GM18951 (cell line): ENCODE data around the gene ZSCAN1.

Experiments
- POLR2A ChIP-seq: IDR thresholded peaks from 4 replicates; pipeline ENCODE4 v1.6.1; 2011; ENCODE audit warnings: mild to moderate bottlenecking; ENCODE audit not compliant: insufficient read length, insufficient read depth; ENCODE audit errors: extremely low read depth
- in situ Hi-C: fragments of 300-500 bp; cut with MboI; formaldehyde crosslinking; loops from one replicate; pipeline ENCODE4 v1.12.0; 2022; ENCODE audit warnings: low sequenced_read_pairs, mixed read lengths, inconsistent platforms; ENCODE audit not compliant: unreplicated experiment

Gene ZSCAN1

DNA sequence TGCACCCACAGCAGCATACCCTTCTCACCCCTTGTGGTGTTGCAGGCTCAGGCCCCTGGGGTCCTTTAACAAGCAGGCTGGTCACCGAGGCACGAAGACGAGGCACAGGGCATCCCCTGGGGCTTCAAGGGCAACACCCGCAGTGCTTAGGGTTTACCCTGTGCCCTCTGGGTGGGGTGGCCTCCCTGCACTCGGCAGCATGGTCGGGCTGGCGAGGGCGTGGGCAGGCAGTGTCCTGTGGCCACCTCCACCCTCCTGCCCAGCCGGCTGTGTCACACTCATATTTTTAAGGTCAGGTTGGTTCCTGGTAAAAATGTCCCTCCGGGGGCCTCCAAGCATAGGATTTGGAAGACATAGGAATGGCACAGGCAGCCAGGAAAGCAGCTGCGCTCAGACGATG lies 13.8 kb downstream of the ZSCAN1 start:
- no peak for TF ChIP-seq POLR2A
- in situ Hi-C loops: no loop called here

- in situ Hi-C loops: no loop called here
- no peak for TF ChIP-seq POLR2A
These were observed 18.4 kb downstream of the ZSCAN1 start for GRCh38 chr19:58052256-58052655.

DNA sequence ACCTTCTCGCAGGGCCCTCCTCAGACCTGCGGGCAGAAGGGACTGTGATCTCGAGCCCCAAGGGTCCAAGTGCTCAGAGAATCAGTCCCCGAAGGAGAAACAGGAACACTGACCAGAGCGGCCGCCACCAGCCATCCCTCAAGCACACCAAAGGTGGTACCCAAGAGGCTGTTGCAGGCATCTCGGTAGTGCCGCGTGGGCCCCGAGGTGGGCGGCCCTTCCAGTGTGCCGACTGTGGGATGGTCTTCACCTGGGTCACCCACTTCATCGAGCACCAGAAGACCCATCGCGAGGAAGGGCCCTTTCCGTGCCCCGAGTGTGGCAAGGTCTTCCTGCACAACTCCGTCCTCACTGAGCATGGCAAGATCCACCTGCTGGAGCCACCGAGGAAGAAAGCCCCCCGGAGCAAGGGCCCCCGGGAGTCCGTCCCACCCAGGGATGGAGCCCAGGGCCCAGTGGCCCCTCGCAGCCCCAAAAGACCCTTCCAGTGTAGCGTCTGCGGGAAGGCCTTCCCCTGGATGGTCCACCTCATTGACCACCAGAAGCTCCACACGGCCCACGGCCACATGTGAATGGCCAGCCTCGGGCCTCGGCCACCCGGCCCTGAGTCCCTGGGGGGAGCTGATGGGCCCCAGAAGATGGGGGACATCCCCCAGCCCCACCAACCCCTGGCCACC lies 19.8 kb downstream of the ZSCAN1 start:
- in situ Hi-C loops: no loop called here
- no peak for TF ChIP-seq POLR2A

DNA sequence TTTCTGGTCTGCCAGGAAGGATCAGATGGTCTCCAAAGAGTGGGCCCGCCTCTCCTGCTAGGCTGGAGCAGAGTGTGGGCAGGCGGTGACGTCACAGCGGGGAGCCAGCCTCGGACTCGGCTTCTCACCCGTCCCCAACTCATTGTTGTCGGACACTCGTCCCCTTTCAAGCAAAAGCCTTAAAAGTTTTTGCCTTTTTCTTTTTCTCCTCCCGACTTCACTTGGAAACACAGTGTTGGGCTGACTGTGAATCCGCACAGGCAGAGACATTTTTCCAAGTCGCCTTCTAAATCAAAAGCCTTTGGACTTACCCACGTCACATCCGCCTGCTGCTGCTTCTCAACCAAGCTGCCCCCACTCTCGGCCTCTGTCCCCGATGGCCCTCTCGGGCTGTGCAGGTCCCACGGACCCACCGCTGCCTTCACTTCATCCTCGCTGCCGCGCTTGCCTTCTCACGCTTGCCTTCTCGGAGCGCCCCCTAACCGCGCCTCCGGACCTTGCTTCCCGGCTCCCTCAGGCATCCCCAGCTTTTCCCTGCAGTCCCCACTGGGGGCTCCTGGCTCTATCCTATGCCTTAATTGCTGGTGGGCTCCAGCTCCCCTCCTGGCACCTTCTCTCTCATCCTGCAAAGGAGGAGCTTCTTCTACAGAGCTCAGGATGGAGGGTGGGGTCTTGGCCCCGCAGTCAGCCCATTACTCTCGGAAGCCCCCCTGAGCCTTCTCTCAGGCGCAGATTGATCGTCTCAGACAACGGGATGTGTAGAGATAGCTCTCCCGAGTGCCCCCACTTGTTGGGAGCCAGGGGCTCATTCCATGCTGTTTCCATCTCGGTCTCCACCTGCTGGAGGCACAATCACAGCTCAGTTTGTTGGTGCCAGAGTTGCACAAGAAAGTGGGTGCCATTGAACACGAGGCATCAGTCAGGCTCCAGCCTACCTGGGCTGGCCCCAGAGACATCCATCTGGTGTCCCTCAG lies 21.4 kb downstream of the ZSCAN1 start:
- TF ChIP-seq POLR2A: no peak
- in situ Hi-C loops: no loop called here

- in situ Hi-C loops: no loop called here
- no peak for TF ChIP-seq POLR2A
These were observed 22.4 kb downstream of the ZSCAN1 start for GRCh38 chr19:58056261-58056660.

DNA sequence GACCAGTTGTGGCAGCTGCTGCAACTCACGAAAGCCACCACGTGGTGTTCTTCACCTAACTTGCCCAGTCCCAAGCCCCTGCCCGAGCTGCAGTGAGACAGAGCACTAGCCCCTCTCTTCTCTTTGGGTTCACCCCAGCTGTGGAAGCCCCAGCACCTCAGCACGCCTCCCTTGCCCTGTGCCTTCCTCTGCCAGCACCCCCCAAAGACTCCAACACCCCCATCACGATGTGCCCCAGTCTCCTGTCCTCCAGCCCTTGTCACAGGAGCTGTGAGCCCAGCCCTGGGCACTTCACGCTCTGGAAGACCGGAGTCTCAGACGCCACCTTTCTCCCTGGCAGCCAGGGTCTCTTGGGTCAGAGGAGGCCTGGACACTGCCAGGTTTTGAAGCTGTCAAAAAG lies 23.0 kb downstream of the ZSCAN1 start:
- in situ Hi-C loops: no loop called here
- no peak for TF ChIP-seq POLR2A

DNA sequence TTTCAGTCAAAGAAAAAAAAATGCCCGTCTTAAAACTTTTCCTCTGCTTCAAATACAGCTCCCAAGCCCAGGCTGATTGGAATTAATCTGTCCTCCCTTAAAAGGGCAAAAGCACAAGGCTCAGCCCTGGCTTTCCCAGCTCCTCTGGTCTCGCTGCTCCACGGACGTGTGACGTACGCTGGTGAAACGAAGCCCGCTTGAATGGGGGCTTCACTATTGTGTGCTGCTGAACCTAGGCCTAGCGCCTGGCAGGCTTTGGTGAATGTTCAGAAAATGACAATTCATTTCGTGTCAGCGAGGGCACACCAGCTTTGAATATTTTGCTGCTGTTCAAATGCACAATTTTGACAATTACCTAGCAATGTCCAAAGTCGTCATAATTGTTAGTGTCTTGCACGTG lies 24.6 kb downstream of the ZSCAN1 start:
- in situ Hi-C loops: no loop called here

GRCh38 chr19:58059003-58059670 lies 25.3 kb downstream of the ZSCAN1 start, which contains the start of gene ZNF135:
Gene ZNF135, plus strand, starts transcription at chr19:58059282. Its CDS starts 721 bp downstream, at chr19:58060003.
- in situ Hi-C loops: no loop called here
- TF ChIP-seq POLR2A: no peak

More for the DNA sequence above, 24.6 kb downstream of the ZSCAN1 start:
- TF ChIP-seq POLR2A: no peak

- TF ChIP-seq POLR2A: no peak
- in situ Hi-C loops: no loop called here
These were observed 25.9 kb downstream of the ZSCAN1 start for GRCh38 chr19:58059671-58060078.

- no peak for TF ChIP-seq POLR2A
- in situ Hi-C loops: no loop called here
These were observed 26.4 kb downstream of the ZSCAN1 start for GRCh38 chr19:58060231-58060630.

DNA sequence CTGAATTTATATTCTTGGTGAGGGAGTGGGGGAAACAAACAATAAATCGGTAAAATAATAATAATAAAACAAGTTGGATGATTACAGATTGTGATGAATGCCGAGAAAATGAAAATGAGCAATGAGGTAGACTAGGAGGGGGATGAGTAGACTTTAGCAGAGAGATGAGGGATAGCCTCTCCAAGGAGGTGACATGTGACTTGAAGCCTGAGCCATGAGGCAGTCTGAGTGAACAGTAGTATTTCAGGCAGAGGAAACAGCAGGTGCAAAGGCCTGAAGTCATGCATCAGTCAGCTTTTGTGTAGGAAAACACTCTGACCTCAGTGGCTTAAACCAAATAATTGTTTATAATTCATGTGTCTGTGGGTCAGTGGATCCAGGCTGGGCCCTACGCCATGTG lies 29.9 kb downstream of the ZSCAN1 start:
- in situ Hi-C loops: no loop called here
- no peak for TF ChIP-seq POLR2A

DNA sequence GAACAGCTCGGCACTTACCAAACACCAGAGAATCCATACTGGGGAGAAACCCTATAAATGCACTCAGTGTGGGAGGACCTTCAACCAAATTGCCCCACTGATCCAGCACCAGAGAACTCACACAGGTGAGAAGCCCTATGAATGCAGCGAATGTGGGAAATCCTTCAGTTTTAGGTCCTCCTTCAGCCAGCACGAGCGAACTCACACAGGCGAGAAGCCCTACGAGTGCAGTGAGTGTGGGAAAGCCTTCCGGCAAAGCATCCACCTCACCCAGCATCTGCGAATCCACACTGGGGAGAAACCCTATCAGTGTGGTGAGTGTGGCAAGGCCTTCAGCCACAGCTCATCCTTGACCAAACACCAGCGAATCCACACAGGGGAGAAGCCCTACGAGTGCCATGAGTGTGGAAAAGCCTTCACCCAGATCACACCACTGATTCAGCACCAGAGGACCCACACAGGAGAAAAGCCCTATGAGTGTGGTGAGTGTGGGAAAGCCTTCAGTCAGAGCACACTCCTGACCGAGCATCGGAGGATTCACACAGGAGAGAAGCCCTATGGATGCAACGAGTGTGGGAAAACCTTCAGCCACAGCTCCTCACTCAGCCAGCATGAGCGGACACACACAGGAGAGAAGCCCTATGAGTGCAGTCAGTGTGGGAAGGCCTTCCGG lies 33.6 kb downstream of the ZSCAN1 start:
- in situ Hi-C loops: no loop called here

DNA sequence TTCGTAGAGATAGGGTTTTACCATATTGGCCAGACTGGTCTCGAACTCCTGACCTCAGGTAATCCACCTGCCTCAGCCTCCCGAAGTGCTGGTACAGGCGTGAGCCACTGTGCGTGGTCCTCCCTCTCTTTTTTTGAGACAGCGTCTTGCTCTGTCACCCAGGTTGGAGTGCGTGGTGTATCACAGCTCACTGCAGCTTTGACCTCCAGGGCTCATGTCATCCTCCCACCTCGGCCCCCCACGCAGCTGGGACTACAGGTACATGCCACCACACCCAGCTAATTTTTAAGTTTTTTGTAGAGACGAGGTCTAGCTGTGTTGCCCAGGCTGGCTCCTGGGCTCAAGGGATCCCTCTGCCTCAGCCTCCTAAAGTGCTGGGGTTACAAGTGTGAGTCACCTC lies 46.0 kb downstream of the ZSCAN1 start:
- in situ Hi-C loops: no loop called here
- no peak for TF ChIP-seq POLR2A

More for the DNA sequence above, 33.6 kb downstream of the ZSCAN1 start:
- no peak for TF ChIP-seq POLR2A
